ENCODE results near the gene DHCR7. TPM values are rescaled to one million over a fixed set of nuclear protein-coding genes. Genes with fewer than 3 reads are reported as not detected.

Gene DHCR7
- total and polyA plus RNA-seq, 2 experiments from 2014 or later = 84.0 to 166 TPM

DNA sequence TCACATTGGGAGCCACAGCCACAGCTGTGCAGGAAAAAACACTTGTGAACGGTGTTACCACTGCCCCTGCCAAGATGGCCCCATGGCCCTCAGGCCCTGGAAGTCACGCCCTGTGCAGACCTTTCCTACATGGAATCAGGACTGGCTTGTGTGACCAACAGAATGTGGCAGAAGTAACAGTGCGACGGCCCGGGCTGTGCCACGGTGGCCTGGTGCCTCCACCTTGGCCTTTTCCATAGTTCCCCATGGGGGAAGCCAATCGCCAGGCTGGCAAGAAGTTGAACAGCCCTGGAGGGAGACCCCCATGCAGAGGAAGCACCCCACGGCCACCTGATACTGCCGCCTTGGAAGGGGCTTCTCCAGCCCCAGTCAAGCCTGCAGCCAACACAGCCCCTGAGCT is 48.0 kb downstream of the DHCR7 start (continued):
- TF ChIP-seq ZNF462 (CRISPR knock-in tag; IDR thresholded peaks at IDR 0.05) = no peak
- TF ChIP-seq POLR2AphosphoS5 (IDR thresholded peaks at IDR 0.05; ENCODE audit: low read depth) = no peak
- no peak for TF ChIP-seq ZNF331 (CRISPR knock-in tag; IDR thresholded peaks at IDR 0.05; ENCODE audit: low read depth)
- no peak for TF ChIP-seq EZH2phosphoT487 (IDR thresholded peaks at IDR 0.05; ENCODE audit: unreplicated experiment)

- H3K4me1 Mint-ChIP-seq = no peaks in the 10 kb centered on the region
- H3K9me3 Mint-ChIP-seq = peaks cover 18% of the 10 kb centered on the region
- Histone ChIP-seq H3K27me3 (ENCODE audit: insufficient read depth) (no peaks in the 10 kb centered on the region), H3K27ac (ENCODE audit: low read depth) (no peak overlapping the region), H3K9me2 (ENCODE audit: insufficient read depth) (no peaks in the 10 kb centered on the region), H3K79me2 (replicated peaks; ENCODE audit: insufficient read depth) (no peaks in the 10 kb centered on the region), H3K36me3 (ENCODE audit: insufficient read depth) (no peaks in the 10 kb centered on the region), H3K4me1 (ENCODE audit: insufficient read depth) (no peaks in the 10 kb centered on the region), H3K4me2 (no peak overlapping the region), H4K20me1 (replicated peaks; ENCODE audit: insufficient read depth) (no peaks in the 10 kb centered on the region), H3K4me3 (no peak overlapping the region), H3F3A (replicated peaks; ENCODE audit: low read depth) (no peaks in the 10 kb centered on the region), H2AFZ (no peak overlapping the region)
- peaks cover 17% of the 10 kb centered on the region for H3K27me3 Mint-ChIP-seq (ENCODE audit: insufficient read depth, low read depth, poor library complexity)
- H3K27ac Mint-ChIP-seq = no peak overlapping the region
- DNase-seq (ENCODE audit: low spot score) (no peak), ATAC-seq (no peak)
- H3K4me3 Mint-ChIP-seq = no peak overlapping the region
- peaks cover 7% of the 10 kb centered on the region; the same call in 2 of the 3 replicates for H3K36me3 Mint-ChIP-seq (ENCODE audit: low read depth)
- TF ChIP-seq CTCF (conservative IDR thresholded peaks at IDR 0.05; ENCODE audit: low read depth in 2 of 2) (no peak), EZH2 (IDR thresholded peaks at IDR 0.05; ENCODE audit: low read depth, unreplicated experiment) (no peak), ZNF114 (CRISPR knock-in tag; IDR thresholded peaks at IDR 0.05) (no peak), JUNB (IDR thresholded peaks at IDR 0.05; ENCODE audit: unreplicated experiment) (no peak), ZNF331 (CRISPR knock-in tag; IDR thresholded peaks at IDR 0.05; ENCODE audit: low read depth) (no peak), POLR2AphosphoS5 (IDR thresholded peaks at IDR 0.05; ENCODE audit: low read depth) (no peak), REST (IDR thresholded peaks at IDR 0.05; ENCODE audit: unreplicated experiment) (no peak), CREB1 (CRISPR knock-in tag; IDR thresholded peaks at IDR 0.05; ENCODE audit: low read depth) (no peak), EZH2phosphoT487 (IDR thresholded peaks at IDR 0.05; ENCODE audit: unreplicated experiment) (no peak), STAT1 (IDR thresholded peaks at IDR 0.05; ENCODE audit: unreplicated experiment) (no peak), NANOG (IDR thresholded peaks at IDR 0.05; ENCODE audit: borderline replicate concordance) (no peak)
- TF ChIP-seq, protein P1, sequence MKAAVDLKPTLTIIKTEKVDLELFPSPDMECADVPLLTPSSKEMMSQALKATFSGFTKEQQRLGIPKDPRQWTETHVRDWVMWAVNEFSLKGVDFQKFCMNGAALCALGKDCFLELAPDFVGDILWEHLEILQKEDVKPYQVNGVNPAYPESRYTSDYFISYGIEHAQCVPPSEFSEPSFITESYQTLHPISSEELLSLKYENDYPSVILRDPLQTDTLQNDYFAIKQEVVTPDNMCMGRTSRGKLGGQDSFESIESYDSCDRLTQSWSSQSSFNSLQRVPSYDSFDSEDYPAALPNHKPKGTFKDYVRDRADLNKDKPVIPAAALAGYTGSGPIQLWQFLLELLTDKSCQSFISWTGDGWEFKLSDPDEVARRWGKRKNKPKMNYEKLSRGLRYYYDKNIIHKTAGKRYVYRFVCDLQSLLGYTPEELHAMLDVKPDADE (IDR thresholded peaks at IDR 0.05) = no peak
These were observed 48.9 kb downstream of the DHCR7 start for GRCh38 chr11:71399341-71399740.

Measured in GM23338 (cell line).